Type B pancreatic cell (in vitro differentiated cells): Measurements from ENCODE around the gene VCP. TPM values are rescaled to one million over a fixed set of nuclear protein-coding genes. Genes with fewer than 3 reads are reported as not detected.

ENCODE experiments used
- DNase-seq: peaks from one replicate; pipeline ENCODE4 v3.0.0; 2021; ENCODE audit warnings: mixed read lengths; ENCODE audit not compliant: unreplicated experiment; ENCODE audit errors: extremely low spot score
- H3K27ac Mint-ChIP-seq: 2 replicates; pipeline ENCODE4 v1.8.0; 2021; ENCODE audit warnings: mild to moderate bottlenecking, mixed read lengths
- H3K27me3 Mint-ChIP-seq: 2 replicates; pipeline ENCODE4 v1.8.0; 2021; ENCODE audit warnings: mixed read lengths
- H3K36me3 Mint-ChIP-seq: 2 replicates; pipeline ENCODE4 v1.8.0; 2021; ENCODE audit warnings: mixed read lengths
- H3K4me1 Mint-ChIP-seq: one replicate; pipeline ENCODE4 v1.8.0; 2021; ENCODE audit warnings: mixed read lengths; ENCODE audit not compliant: unreplicated experiment
- H3K4me3 Mint-ChIP-seq: 2 replicates; pipeline ENCODE4 v1.8.0; 2021; ENCODE audit warnings: mild to moderate bottlenecking, mixed read lengths
- H3K9me3 Mint-ChIP-seq: 2 replicates; pipeline ENCODE4 v1.8.0; 2021; ENCODE audit warnings: mixed read lengths
- long read RNA-seq: library from polyadenylated mRNA; unstranded; transcript quantifications from one replicate; pipeline ENCODE4 v2.0.0, GENCODE V29; 2020
- total RNA-seq: library from RNA; stranded (reverse); gene quantifications from 2 replicates; pipeline ENCODE4 v1.2.1, GENCODE V29; 2021; ENCODE audit warnings: low replicate concordance
- TF ChIP-seq, protein P1 (sequence below): fragments of 200-600 bp; sonication (generic); conservative IDR thresholded peaks from 2 replicates; pipeline ENCODE4 v1.5.0; 2021; ENCODE audit warnings: antibody characterized with exemption, mild to moderate bottlenecking

Gene VCP
- total RNA-seq = 258 and 285 TPM in 2 replicates
- long read RNA-seq, full-length matches to known transcripts = 2,434 of 2,715 reads
- long read RNA-seq, partial matches to known transcripts = 160 of 2,715 reads
- long read RNA-seq, other reads (novel, unspliced or antisense) = 121 of 2,715 reads

- no peaks in the 10 kb centered on the region for H3K27me3 Mint-ChIP-seq
- peak within 1 kb of the TSS; percentile 97 for H3K27ac Mint-ChIP-seq
- peak; percentile 98 for DNase-seq
- peak within 1 kb of the TSS; percentile 95 for H3K4me3 Mint-ChIP-seq
- H3K9me3 Mint-ChIP-seq = no peaks in the 10 kb centered on the region
- H3K36me3 Mint-ChIP-seq = peaks cover 44% of the 10 kb centered on the region
- TF ChIP-seq, protein P1, sequence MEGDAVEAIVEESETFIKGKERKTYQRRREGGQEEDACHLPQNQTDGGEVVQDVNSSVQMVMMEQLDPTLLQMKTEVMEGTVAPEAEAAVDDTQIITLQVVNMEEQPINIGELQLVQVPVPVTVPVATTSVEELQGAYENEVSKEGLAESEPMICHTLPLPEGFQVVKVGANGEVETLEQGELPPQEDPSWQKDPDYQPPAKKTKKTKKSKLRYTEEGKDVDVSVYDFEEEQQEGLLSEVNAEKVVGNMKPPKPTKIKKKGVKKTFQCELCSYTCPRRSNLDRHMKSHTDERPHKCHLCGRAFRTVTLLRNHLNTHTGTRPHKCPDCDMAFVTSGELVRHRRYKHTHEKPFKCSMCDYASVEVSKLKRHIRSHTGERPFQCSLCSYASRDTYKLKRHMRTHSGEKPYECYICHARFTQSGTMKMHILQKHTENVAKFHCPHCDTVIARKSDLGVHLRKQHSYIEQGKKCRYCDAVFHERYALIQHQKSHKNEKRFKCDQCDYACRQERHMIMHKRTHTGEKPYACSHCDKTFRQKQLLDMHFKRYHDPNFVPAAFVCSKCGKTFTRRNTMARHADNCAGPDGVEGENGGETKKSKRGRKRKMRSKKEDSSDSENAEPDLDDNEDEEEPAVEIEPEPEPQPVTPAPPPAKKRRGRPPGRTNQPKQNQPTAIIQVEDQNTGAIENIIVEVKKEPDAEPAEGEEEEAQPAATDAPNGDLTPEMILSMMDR = no peak
- peaks cover 31% of the 10 kb centered on the region for H3K4me1 Mint-ChIP-seq
These were observed at the start of gene VCP for GRCh38 chr9:35072461-35073278. Gene VCP (minus strand): TSS chr9:35072625. CDS start chr9:35072353, 272 bp downstream.

GRCh38 chr9:35116898-35117551, 44.6 kb upstream of the VCP start:
- H3K27ac Mint-ChIP-seq = peak overlapping the region; percentile 97
- TF ChIP-seq, protein P1 = peak; percentile 97
- peak; percentile 89 for DNase-seq
- H3K9me3 Mint-ChIP-seq = peaks cover 4% of the 10 kb centered on the region
- peaks cover 18% of the 10 kb centered on the region for H3K4me1 Mint-ChIP-seq
- peak overlapping the region; percentile 99 for H3K4me3 Mint-ChIP-seq
- no peaks in the 10 kb centered on the region for H3K27me3 Mint-ChIP-seq
- peaks cover 3% of the 10 kb centered on the region for H3K36me3 Mint-ChIP-seq

- no peak for DNase-seq
- TF ChIP-seq, protein P1 = no peak
- Mint-ChIP-seq H3K9me3 (peaks cover 4% of the 10 kb centered on the region), H3K27me3 (no peaks in the 10 kb centered on the region), H3K4me3 (peak overlapping the region; percentile 99), H3K4me1 (peaks cover 23% of the 10 kb centered on the region), H3K27ac (peak overlapping the region; percentile 97), H3K36me3 (peaks cover 3% of the 10 kb centered on the region)
These were observed 44.1 kb upstream of the VCP start for GRCh38 chr9:35116539-35116897.

DNA sequence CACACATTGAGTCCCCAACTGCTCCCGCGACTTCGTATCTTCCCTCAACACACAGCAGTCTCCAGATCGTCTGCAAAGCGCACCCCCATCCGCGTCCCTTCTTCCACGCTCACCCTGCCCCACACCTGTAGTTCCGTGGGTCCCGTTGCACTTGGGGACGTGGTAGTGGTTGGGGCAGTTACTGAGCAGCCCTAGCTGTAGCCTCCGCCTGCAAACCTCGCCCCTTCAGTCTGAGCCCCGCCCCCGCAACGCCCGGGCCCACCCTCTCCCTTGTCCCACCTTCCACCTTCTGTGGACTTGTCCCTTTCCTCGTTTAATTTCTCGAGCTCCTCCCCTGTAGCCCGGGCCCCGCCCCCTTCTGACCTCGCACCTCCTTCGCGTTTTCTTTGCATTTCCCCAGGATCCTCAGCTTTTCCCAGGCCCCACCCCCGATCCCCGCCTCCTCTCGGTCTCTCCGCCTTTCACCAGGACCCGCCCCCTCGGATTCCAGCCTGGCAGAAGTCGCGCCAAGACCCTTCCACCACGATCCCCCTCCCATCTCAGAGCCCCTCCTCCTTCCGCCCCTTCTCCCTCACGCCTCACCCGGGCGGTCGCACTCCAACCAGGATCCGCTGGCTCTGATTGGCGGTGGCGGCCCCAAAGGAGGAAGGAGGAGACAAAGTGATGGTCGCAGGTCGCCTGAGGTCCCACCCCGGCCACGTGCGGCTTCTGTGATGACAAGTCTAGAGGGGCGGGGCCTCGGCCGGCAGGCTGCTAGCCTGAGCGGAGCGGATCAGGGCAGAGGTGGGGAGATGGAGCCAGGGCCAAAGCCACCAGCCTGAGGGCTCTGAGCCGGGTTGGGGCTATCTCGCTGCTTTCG, 43.5 kb upstream of the VCP start, which contains the start of gene ATOSB:
TSS of gene ATOSB (minus strand) at position 183 of the 859 bp plus-strand sequence. CDS start 7,588 bp downstream, outside the sequence.
- TF ChIP-seq, protein P1 = no peak
- H3K4me3 Mint-ChIP-seq = peak within 1 kb of the TSS; percentile 99
- peak; percentile 98 for DNase-seq
- H3K36me3 Mint-ChIP-seq = peaks cover 3% of the 10 kb centered on the region
- H3K9me3 Mint-ChIP-seq = peaks cover 4% of the 10 kb centered on the region
- peak within 1 kb of the TSS; percentile 97 for H3K27ac Mint-ChIP-seq
- H3K27me3 Mint-ChIP-seq = no peaks in the 10 kb centered on the region
- H3K4me1 Mint-ChIP-seq = peaks cover 25% of the 10 kb centered on the region
